ENCODE data around the gene MVP.

- TF ChIP-seq POLR2AphosphoS5 (IDR thresholded peaks at IDR 0.05; ENCODE audit: borderline replicate concordance, low read depth, low read length), result peak; percentile 75
- TF ChIP-seq EZH2 (IDR thresholded peaks at IDR 0.05), result no peak
Measured at GRCh38 chr16:29806641-29807425, 13.4 kb upstream of the MVP start.

All from SK-N-MC (cell line).